ENCODE data around the gene ARID4B. TPM values are rescaled to one million over a fixed set of nuclear protein-coding genes. Genes with fewer than 3 reads are reported as not detected.
A peak's percentile ranks its signal among the peaks of the same experiment; 100 is the strongest.

Gene ARID4B, protein sequence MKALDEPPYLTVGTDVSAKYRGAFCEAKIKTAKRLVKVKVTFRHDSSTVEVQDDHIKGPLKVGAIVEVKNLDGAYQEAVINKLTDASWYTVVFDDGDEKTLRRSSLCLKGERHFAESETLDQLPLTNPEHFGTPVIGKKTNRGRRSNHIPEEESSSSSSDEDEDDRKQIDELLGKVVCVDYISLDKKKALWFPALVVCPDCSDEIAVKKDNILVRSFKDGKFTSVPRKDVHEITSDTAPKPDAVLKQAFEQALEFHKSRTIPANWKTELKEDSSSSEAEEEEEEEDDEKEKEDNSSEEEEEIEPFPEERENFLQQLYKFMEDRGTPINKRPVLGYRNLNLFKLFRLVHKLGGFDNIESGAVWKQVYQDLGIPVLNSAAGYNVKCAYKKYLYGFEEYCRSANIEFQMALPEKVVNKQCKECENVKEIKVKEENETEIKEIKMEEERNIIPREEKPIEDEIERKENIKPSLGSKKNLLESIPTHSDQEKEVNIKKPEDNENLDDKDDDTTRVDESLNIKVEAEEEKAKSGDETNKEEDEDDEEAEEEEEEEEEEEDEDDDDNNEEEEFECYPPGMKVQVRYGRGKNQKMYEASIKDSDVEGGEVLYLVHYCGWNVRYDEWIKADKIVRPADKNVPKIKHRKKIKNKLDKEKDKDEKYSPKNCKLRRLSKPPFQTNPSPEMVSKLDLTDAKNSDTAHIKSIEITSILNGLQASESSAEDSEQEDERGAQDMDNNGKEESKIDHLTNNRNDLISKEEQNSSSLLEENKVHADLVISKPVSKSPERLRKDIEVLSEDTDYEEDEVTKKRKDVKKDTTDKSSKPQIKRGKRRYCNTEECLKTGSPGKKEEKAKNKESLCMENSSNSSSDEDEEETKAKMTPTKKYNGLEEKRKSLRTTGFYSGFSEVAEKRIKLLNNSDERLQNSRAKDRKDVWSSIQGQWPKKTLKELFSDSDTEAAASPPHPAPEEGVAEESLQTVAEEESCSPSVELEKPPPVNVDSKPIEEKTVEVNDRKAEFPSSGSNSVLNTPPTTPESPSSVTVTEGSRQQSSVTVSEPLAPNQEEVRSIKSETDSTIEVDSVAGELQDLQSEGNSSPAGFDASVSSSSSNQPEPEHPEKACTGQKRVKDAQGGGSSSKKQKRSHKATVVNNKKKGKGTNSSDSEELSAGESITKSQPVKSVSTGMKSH (N-terminal part only)
- total RNA-seq: 100 to 1,000 TPM in 2 of 5 experiments, 10 to 100 TPM in 3; 60.8 to 124 (median 93.2) TPM
- 10 to 100 TPM; 63.3 to 76.3 TPM for polyA plus RNA-seq
- 300 reads per million, percentile 96 among the genes with 10 or more reads in this experiment for total RNA-seq

GRCh38 chr1:235327559-235328270 lies at the start of gene ARID4B:
TSS of gene ARID4B (minus strand) at chr1:235328179. CDS start at chr1:235326919, 1,260 bp downstream.
- POLR2A ChIA-PET: interaction anchor here (0.8 to 2.7 kb wide), 9 partner anchors 9 to 954 kb away, joined by 3 to 7 read pairs (median 3); partner anchors contain the start of gene RBM34
- DNase-seq (peak in 2 of 9 donors; percentile 51 to 70), ATAC-seq (no peak)
- Histone ChIP-seq H3K4me3 (ENCODE audit: low read length) (peak within 1 kb of the TSS; percentile 82), H3K9me3 (ENCODE audit: control insufficient read depth in 2 of 3, low read length in 3 of 3) (peaks cover 0 to 4% (median 0%) of the 10 kb centered on the region in 3 experiments), H3K4me1 (ENCODE audit: control insufficient read depth in 2 of 2, insufficient read depth in 2 of 2, low read length in 2 of 2) (peaks cover 44 to 56% of the 10 kb centered on the region in 2 donors), H3K27ac (ENCODE audit: low read depth, low read length) (peak within 1 kb of the TSS; percentile 100), H3K36me3 (ENCODE audit: control insufficient read depth in 2 of 3, insufficient read depth in 3 of 3, low read length in 3 of 3) (peaks cover 0 to 14% (median 0%) of the 10 kb centered on the region in 3 experiments), H3K27me3 (ENCODE audit: control insufficient read depth in 2 of 2, insufficient read depth in 2 of 2, low read length in 2 of 2) (no peaks in the 10 kb centered on the region)
- no peaks in the 10 kb centered on the region for H3K9me3 Mint-ChIP-seq
- peaks cover 3 to 17% (median 5%) of the 10 kb centered on the region in 5 donors for H3K36me3 Mint-ChIP-seq
- H3K4me1 Mint-ChIP-seq: peaks cover 24 to 44% (median 37%) of the 10 kb centered on the region in 7 donors
- intact Hi-C loops (cut with micrococcal nuclease): loop anchor here (1.0 to 5.0 kb wide), 25 partner anchors 10 to 1470 kb away; partner anchors contain the start of genes COA6 (in 2 of the 2), MTR (in 2 of the 2), RBM34 (in 2 of the 2) and TARBP1 (in 2 of the 2)
- no peaks in the 10 kb centered on the region for H3K27me3 Mint-ChIP-seq
- CTCF ChIA-PET: no interaction called here
- peak within 1 kb of the TSS in 6 of 9 donors; percentile 95 to 99 (median 98) for H3K27ac Mint-ChIP-seq
- H3K4me3 Mint-ChIP-seq: peak within 1 kb of the TSS in 8 of 10 donors; percentile 93 to 100 (median 98)

- H3K9me3 ChIP-seq (ENCODE audit: control insufficient read depth in 2 of 3, low read length in 3 of 3): no peaks in the 10 kb centered on the region
- no peaks in the 10 kb centered on the region for H3K27me3 ChIP-seq (ENCODE audit: control insufficient read depth in 2 of 2, insufficient read depth in 2 of 2, low read length in 2 of 2)
- no peaks in the 10 kb centered on the region for H3K4me1 ChIP-seq (ENCODE audit: control insufficient read depth in 2 of 2, insufficient read depth in 2 of 2, low read length in 2 of 2)
- no peak for ATAC-seq
- H3K4me3 ChIP-seq (ENCODE audit: low read length): no peak overlapping the region
- POLR2A ChIA-PET: interaction anchor here (0.6 to 0.7 kb wide), 3 partner anchors 14 to 146 kb away, joined by 3 to 6 read pairs (median 3); no protein-coding TSS in a partner anchor
- H3K36me3 Mint-ChIP-seq: peaks cover 0 to 34% (median 16%) of the 10 kb centered on the region in 5 donors
- peak overlapping the region in 1 of 9 donors; percentile 25 for H3K27ac Mint-ChIP-seq
- CTCF ChIA-PET: interaction anchor here (0.6 to 0.7 kb wide), 2 partner anchors 62 to 1109 kb away, joined by 3 to 4 read pairs; no protein-coding TSS in a partner anchor
- H3K4me1 Mint-ChIP-seq: peaks cover 5 to 35% (median 16%) of the 10 kb centered on the region in 7 donors
- H3K27ac ChIP-seq (ENCODE audit: low read depth, low read length): no peak overlapping the region
- H3K4me3 Mint-ChIP-seq: no peak overlapping the region
- H3K36me3 ChIP-seq (ENCODE audit: control insufficient read depth in 2 of 3, insufficient read depth in 3 of 3, low read length in 3 of 3): peaks cover 0 to 8% (median 0%) of the 10 kb centered on the region in 3 experiments
- H3K9me3 Mint-ChIP-seq: peaks cover 0 to 2% (median 0%) of the 10 kb centered on the region in 11 donors
- DNase-seq: no peak
- H3K27me3 Mint-ChIP-seq: no peaks in the 10 kb centered on the region
- intact Hi-C loops (cut with micrococcal nuclease): no loop called here
Observed at GRCh38 chr1:235375919-235376605, 48.1 kb upstream of the ARID4B start.

DNA sequence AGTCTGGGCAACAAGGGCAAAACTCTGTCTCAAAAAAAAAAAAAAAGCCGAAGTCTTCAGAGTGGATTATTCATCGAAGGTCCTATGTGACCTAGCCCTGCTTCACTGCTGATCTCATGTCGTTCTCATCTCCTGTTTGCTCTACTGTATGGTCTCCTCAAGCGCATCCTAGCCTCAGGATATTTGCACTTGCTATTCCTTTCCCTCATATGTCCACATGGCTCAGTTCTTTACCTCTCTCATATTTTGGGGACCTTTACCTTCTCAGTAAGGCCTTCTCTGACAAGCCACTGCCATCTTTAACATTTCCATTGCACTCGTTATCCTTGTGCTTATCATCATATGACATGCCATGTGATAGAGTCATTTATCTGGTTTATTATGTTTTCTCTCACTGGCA lies 41.8 kb upstream of the ARID4B start:
- no peak overlapping the region for H3K4me3 ChIP-seq (ENCODE audit: low read length)
- no peaks in the 10 kb centered on the region for H3K27me3 Mint-ChIP-seq
- H3K36me3 Mint-ChIP-seq: peaks cover 0 to 8% (median 6%) of the 10 kb centered on the region in 5 donors
- ChIA-PET CTCF (interaction anchor here (0.6 kb wide), 2 partner anchors 57 to 117 kb away, joined by 3 to 5 read pairs; no protein-coding TSS in a partner anchor), POLR2A (no interaction called here)
- H3K27ac Mint-ChIP-seq: peak overlapping the region in 5 of 9 donors; percentile 5 to 34 (median 19)
- DNase-seq: no peak
- no peaks in the 10 kb centered on the region for H3K27me3 ChIP-seq (ENCODE audit: control insufficient read depth in 2 of 2, insufficient read depth in 2 of 2, low read length in 2 of 2)
- intact Hi-C loops (cut with micrococcal nuclease): loop anchor here in 1 of 2 donors (5.0 kb wide), 1 partner anchor 912 kb away; the partner anchor contains the start of gene ERO1B
- ATAC-seq: no peak
- peak overlapping the region in 7 of 10 donors; percentile 21 to 61 (median 44) for H3K4me3 Mint-ChIP-seq
- peaks cover 0 to 11% of the 10 kb centered on the region in 2 donors for H3K4me1 ChIP-seq (ENCODE audit: control insufficient read depth in 2 of 2, insufficient read depth in 2 of 2, low read length in 2 of 2)
- peaks cover 0 to 5% (median 0%) of the 10 kb centered on the region in 3 experiments for H3K36me3 ChIP-seq (ENCODE audit: control insufficient read depth in 2 of 3, insufficient read depth in 3 of 3, low read length in 3 of 3)
- peaks cover 13 to 49% (median 42%) of the 10 kb centered on the region in 7 donors for H3K4me1 Mint-ChIP-seq
- H3K9me3 ChIP-seq (ENCODE audit: control insufficient read depth in 2 of 3, low read length in 3 of 3): no peaks in the 10 kb centered on the region
- peaks cover 0 to 3% (median 0%) of the 10 kb centered on the region in 11 donors for H3K9me3 Mint-ChIP-seq
- H3K27ac ChIP-seq (ENCODE audit: low read depth, low read length): no peak overlapping the region

- peaks cover 0 to 6% (median 4%) of the 10 kb centered on the region in 5 donors for H3K36me3 Mint-ChIP-seq
- peaks cover 0 to 5% (median 0%) of the 10 kb centered on the region in 3 experiments for H3K36me3 ChIP-seq (ENCODE audit: control insufficient read depth in 2 of 3, insufficient read depth in 3 of 3, low read length in 3 of 3)
- H3K9me3 ChIP-seq (ENCODE audit: control insufficient read depth in 2 of 3, low read length in 3 of 3): no peaks in the 10 kb centered on the region
- H3K27ac Mint-ChIP-seq: peak overlapping the region; percentile 26 to 95 (median 90)
- H3K27ac ChIP-seq (ENCODE audit: low read depth, low read length): no peak overlapping the region
- H3K9me3 Mint-ChIP-seq: peaks cover 0 to 3% (median 0%) of the 10 kb centered on the region in 11 donors
- peak overlapping the region; percentile 91 to 99 (median 98) for H3K4me3 Mint-ChIP-seq
- no peak for DNase-seq
- intact Hi-C loops (cut with micrococcal nuclease): loop anchor here in 1 of 2 donors (5.0 kb wide), 1 partner anchor 914 kb away; the partner anchor contains the start of gene ERO1B
- ChIA-PET CTCF (no interaction called here), POLR2A (interaction anchor here (0.9 to 1.3 kb wide), 2 partner anchors 136 to 208 kb away, joined by 3 to 4 read pairs; partner anchors contain the start of genes B3GALNT2 and RBM34)
- ATAC-seq: no peak
- peaks cover 13 to 49% (median 42%) of the 10 kb centered on the region in 7 donors for H3K4me1 Mint-ChIP-seq
- no peaks in the 10 kb centered on the region for H3K27me3 ChIP-seq (ENCODE audit: control insufficient read depth in 2 of 2, insufficient read depth in 2 of 2, low read length in 2 of 2)
- H3K27me3 Mint-ChIP-seq: no peaks in the 10 kb centered on the region
- H3K4me3 ChIP-seq (ENCODE audit: low read length): peak overlapping the region; percentile 90
- H3K4me1 ChIP-seq (ENCODE audit: control insufficient read depth in 2 of 2, insufficient read depth in 2 of 2, low read length in 2 of 2): peaks cover 0 to 11% of the 10 kb centered on the region in 2 donors
Observed at GRCh38 chr1:235368428-235368827, 40.4 kb upstream of the ARID4B start.

Measured in naive thymus-derived CD4-positive, alpha-beta T cell (primary cell).